ENCODE measurements around the gene ZSWIM2.

- TF ChIP-seq CTCF (IDR thresholded peaks at IDR 0.05) (no peak), POLR2A (IDR thresholded peaks at IDR 0.05) (no peak), EP300 (IDR thresholded peaks at IDR 0.05) (no peak)
These were observed 43.9 kb upstream of the ZSWIM2 start for GRCh38 chr2:186892821-186893220.
